H1 (cell line): ENCODE results near the gene INPP5B. TPM values are rescaled to one million over a fixed set of nuclear protein-coding genes. Genes with fewer than 3 reads are reported as not detected.

Source experiments
- CTCF ChIA-PET: fragments of 300-600 bp; sonication (Branson Sonifier 250); formaldehyde crosslinking; loops from one replicate; lab custom pipeline; 2021; ENCODE audit not compliant: partially characterized antibody; lab: Charles Lee
- POLR2A ChIA-PET: fragments of 300-600 bp; sonication (Branson Sonifier 250); formaldehyde crosslinking; loops from one replicate; lab custom pipeline; 2021; ENCODE audit warnings: inconsistent platforms; ENCODE audit not compliant: partially characterized antibody; lab: Charles Lee
- DNase-seq, 2 experiments: peaks; one replicate each; pipeline versions ENCODE4 v3.0.0 to v3.0.0-alpha.2; 2010 to 2022; ENCODE audit warnings: low spot score in 2 of 2, low read depth in 1 of 2, mixed read lengths in 1 of 2
- FAIRE-seq: peaks from 2 replicates; lab custom pipeline; 2011; peaks lifted over from hg19 to GRCh38; lab: Jason Lieb, UNC
- H2AFZ ChIP-seq: 2 replicates; pipeline ENCODE4 v1.8.1; 2012; ENCODE audit warnings: low read length, inconsistent platforms
- H2AK5ac ChIP-seq: 2 replicates; pipeline ENCODE4 v1.6.1; 2013; ENCODE audit warnings: low read depth, low read length
- H2BK120ac ChIP-seq: replicated peaks from 2 replicates; pipeline ENCODE3; 2013; ENCODE audit warnings: low read depth, low read length, inconsistent platforms
- H2BK12ac ChIP-seq: 2 replicates; pipeline ENCODE4 v1.6.1; 2013; ENCODE audit warnings: low read depth, low read length
- H2BK15ac ChIP-seq: 2 replicates; pipeline ENCODE4 v1.6.1; 2013; ENCODE audit warnings: low read length
- H2BK20ac ChIP-seq: 2 replicates; pipeline ENCODE4 v1.6.1; 2013; ENCODE audit warnings: low read length
- H2BK5ac ChIP-seq: 2 replicates; pipeline ENCODE4 v1.6.1; 2013; ENCODE audit warnings: low read depth, low read length
- H3K14ac ChIP-seq: 2 replicates; pipeline ENCODE4 v1.6.1; 2013; ENCODE audit warnings: inconsistent platforms; ENCODE audit not compliant: insufficient read length
- H3K18ac ChIP-seq: 2 replicates; pipeline ENCODE4 v1.6.1; 2013; ENCODE audit warnings: low read length; ENCODE audit errors: extremely low read depth
- H3K23ac ChIP-seq: 2 replicates; pipeline ENCODE4 v1.6.1; 2013; ENCODE audit warnings: inconsistent platforms; ENCODE audit not compliant: insufficient read length
- H3K23me2 ChIP-seq: 2 replicates; pipeline ENCODE4 v1.6.1; 2013; ENCODE audit warnings: low read depth, low read length
- H3K27ac ChIP-seq: 2 replicates; pipeline ENCODE4 v1.6.1; 2011; ENCODE audit warnings: low read depth, low read length, inconsistent platforms
- H3K27me3 ChIP-seq, 4 experiments: replicated peaks in 1 of 4; 1 replicate in 1 of 4; 2 replicates in 3 of 4; pipeline versions ENCODE4 v1.6.1 to v1.8.1; 2011 to 2013; ENCODE audit warnings: low read length in 3 of 4, mild to moderate bottlenecking in 3 of 4, inconsistent platforms in 2 of 4, mixed read lengths in 2 of 4, moderate library complexity in 1 of 4; ENCODE audit not compliant: control insufficient read depth in 3 of 4, insufficient read depth in 3 of 4; ENCODE audit errors: extremely low read depth in 1 of 4
- H3K36me3 ChIP-seq, 4 experiments: 2 replicates each; pipeline versions ENCODE4 v1.6.1 to v1.8.1; 2011 to 2013; ENCODE audit warnings: mild to moderate bottlenecking in 4 of 4, low read length in 3 of 4, moderate library complexity in 2 of 4, control low read depth in 1 of 4, inconsistent platforms in 1 of 4; ENCODE audit not compliant: insufficient read depth in 4 of 4, control insufficient read depth in 2 of 4
- H3K4ac ChIP-seq: replicated peaks from 2 replicates; pipeline ENCODE3; 2013; ENCODE audit warnings: low read length, low read depth, mixed read lengths, inconsistent platforms; ENCODE audit not compliant: insufficient read length
- H3K4me1 ChIP-seq, 4 experiments: replicated peaks in 1 of 4; 1 replicate in 1 of 4; 2 replicates in 3 of 4; pipeline versions ENCODE4 v1.6.1 to v1.8.1; 2011 to 2013; ENCODE audit warnings: low read length in 3 of 4, inconsistent platforms in 2 of 4, mixed read lengths in 1 of 4; ENCODE audit not compliant: insufficient read depth in 4 of 4, control insufficient read depth in 3 of 4
- H3K4me2 ChIP-seq, 2 experiments: 2 replicates each; pipeline versions ENCODE4 v1.6.1 to v1.8.1; 2011 to 2013; ENCODE audit warnings: low read depth in 2 of 2, low read length in 2 of 2, control low read depth in 1 of 2, inconsistent platforms in 1 of 2, mild to moderate bottlenecking in 1 of 2; ENCODE audit not compliant: insufficient read depth in 1 of 2
- H3K4me3 ChIP-seq, 4 experiments: fragments of 200-600, 300-600 bp in 1 of 4; sonication (generic), shearing (Covaris generic), sonication (Bioruptor Twin) in 1 of 4; 2 replicates each; pipeline versions ENCODE4 v1.5.1 to v1.8.1; 2011 to 2016; ENCODE audit warnings: low read length in 4 of 4, low read depth in 3 of 4, control low read depth in 2 of 4, inconsistent platforms in 2 of 4, mild to moderate bottlenecking in 2 of 4, mixed read lengths in 1 of 4, moderate library complexity in 1 of 4; ENCODE audit not compliant: insufficient read depth in 2 of 4; ENCODE audit errors: extremely low read depth in 1 of 4
- H3K56ac ChIP-seq: replicated peaks from 2 replicates; pipeline ENCODE3; 2013; ENCODE audit warnings: low read depth, mild to moderate bottlenecking, mixed read lengths, low read length, inconsistent platforms; ENCODE audit not compliant: insufficient read length
- H3K79me1 ChIP-seq: 2 replicates; pipeline ENCODE4 v1.6.1; 2013; ENCODE audit warnings: low read depth, low read length, control low read depth
- H3K79me2 ChIP-seq, 2 experiments: 2 replicates each; pipeline versions ENCODE4 v1.6.1 to v1.8.1; 2012 to 2013; ENCODE audit warnings: low read length in 2 of 2, mild to moderate bottlenecking in 2 of 2, inconsistent platforms in 1 of 2; ENCODE audit not compliant: insufficient read depth in 2 of 2, control insufficient read depth in 1 of 2
- H3K9ac ChIP-seq, 4 experiments: replicated peaks in 1 of 4; 1 replicate in 1 of 4; 2 replicates in 3 of 4; pipeline versions ENCODE4 v1.6.1 to v1.8.1; 2011 to 2013; ENCODE audit warnings: low read depth in 3 of 4, low read length in 3 of 4, control low read depth in 2 of 4, mild to moderate bottlenecking in 2 of 4, moderate library complexity in 2 of 4, inconsistent platforms in 1 of 4; ENCODE audit errors: extremely low read depth in 1 of 4
- H3K9me3 ChIP-seq, 2 experiments: 2 replicates each; pipeline versions ENCODE4 v1.6.1 to v1.8.1; 2012 to 2013; ENCODE audit warnings: mild to moderate bottlenecking in 2 of 2, moderate library complexity in 2 of 2, control low read depth in 1 of 2, inconsistent platforms in 1 of 2, low read depth in 1 of 2, low read length in 1 of 2, mixed read lengths in 1 of 2; ENCODE audit not compliant: insufficient read depth in 2 of 2
- H4K20me1 ChIP-seq, 2 experiments: replicated peaks in 1 of 2; 2 replicates each; pipeline versions ENCODE3 to v1.8.1; 2011 to 2013; ENCODE audit warnings: inconsistent platforms in 2 of 2, low read length in 2 of 2, mild to moderate bottlenecking in 1 of 2; ENCODE audit not compliant: insufficient read depth in 2 of 2, control insufficient read depth in 1 of 2
- H4K5ac ChIP-seq: 2 replicates; pipeline ENCODE4 v1.6.1; 2013; ENCODE audit warnings: low read length, low read depth, mixed read lengths, inconsistent platforms; ENCODE audit not compliant: insufficient read length
- H4K8ac ChIP-seq: 2 replicates; pipeline ENCODE4 v1.8.0; 2013; ENCODE audit warnings: mild to moderate bottlenecking, moderate library complexity, low read length, inconsistent platforms; ENCODE audit not compliant: insufficient read depth; ENCODE audit errors: extremely low read depth
- H4K91ac ChIP-seq: replicated peaks from 2 replicates; pipeline ENCODE3; 2013; ENCODE audit warnings: low read length, mixed read lengths, inconsistent platforms; ENCODE audit not compliant: insufficient read length
- JUND ChIP-seq: IDR thresholded peaks from 2 replicates; pipeline ENCODE4 v1.6.1; 2011; ENCODE audit warnings: mild to moderate bottlenecking, improper control_type of control experiment, low read length
- MAFK ChIP-seq: IDR thresholded peaks from 2 replicates; pipeline ENCODE4 v1.6.1; 2012; ENCODE audit warnings: low read depth, mild to moderate bottlenecking, improper control_type of control experiment, low read length
- RXRA ChIP-seq: IDR thresholded peaks from 2 replicates; pipeline ENCODE4 v1.6.1; 2011; ENCODE audit warnings: low read depth, mild to moderate bottlenecking, low read length, moderate library complexity; ENCODE audit not compliant: insufficient read depth
- SIRT6 ChIP-seq: IDR thresholded peaks from one replicate; pipeline ENCODE4 v1.7.1; 2012; ENCODE audit warnings: low read length, inconsistent platforms
- SUZ12 ChIP-seq: fragments of 200-600 bp; sonication (generic); IDR thresholded peaks from 2 replicates; pipeline ENCODE4 v1.6.1; 2012; ENCODE audit warnings: mild to moderate bottlenecking, inconsistent platforms, low read length, moderate library complexity, mixed read lengths
- WGBS, 2 experiments: shearing (Covaris generic) in 1 of 2; methylation state at CpG; one replicate each; pipeline versions ENCODE4 v1.1.6 to v1.1.7; 2013 to 2015; ENCODE audit warnings: low lambda C conversion rate in 2 of 2, mixed read lengths in 2 of 2, inconsistent platforms in 1 of 2, low coverage in 1 of 2, missing lambda C conversion rate in 1 of 2; ENCODE audit not compliant: insufficient replicate concordance in 2 of 2, insufficient coverage in 1 of 2, insufficient read length in 1 of 2; ENCODE audit errors: extremely low coverage in 1 of 2, missing lambda C conversion rate in 1 of 2; 5-methylcytosine and 5-hydroxymethylcytosine counted together
- polyA plus RNA-seq, 7 experiments: library from polyadenylated mRNA; depleted of rRNA in 3 of 7; stranded (reverse) in 5 of 7; unstranded in 2 of 7; fragments of >200 nt in 5 of 7; fragments of 200-250 nt in 2 of 7; gene quantifications; 1 replicate in 5 of 7; 2 replicates in 1 of 7; 4 replicates in 1 of 7; pipeline versions ENCODE4 v1.2.1 to v1.2.3, GENCODE V29; 2011 to 2013; ENCODE audit warnings: missing spikeins in 2 of 7, mixed read lengths in 2 of 7
- total RNA-seq: library from RNA; stranded (reverse); fragmentation: NEBNext Ultra II Directional; extraction: Animal tissue kit (Norgen Biotek cat#: 25700); gene quantifications from 2 replicates; pipeline ENCODE4 v1.2.1, GENCODE V29; 2021

Gene INPP5B
- total and polyA plus RNA-seq, 2 of the 8 experiments (the other 6 are each of a cell fraction or from before 2014, with no cell fraction given) = 14.0 to 23.7 TPM

DNA sequence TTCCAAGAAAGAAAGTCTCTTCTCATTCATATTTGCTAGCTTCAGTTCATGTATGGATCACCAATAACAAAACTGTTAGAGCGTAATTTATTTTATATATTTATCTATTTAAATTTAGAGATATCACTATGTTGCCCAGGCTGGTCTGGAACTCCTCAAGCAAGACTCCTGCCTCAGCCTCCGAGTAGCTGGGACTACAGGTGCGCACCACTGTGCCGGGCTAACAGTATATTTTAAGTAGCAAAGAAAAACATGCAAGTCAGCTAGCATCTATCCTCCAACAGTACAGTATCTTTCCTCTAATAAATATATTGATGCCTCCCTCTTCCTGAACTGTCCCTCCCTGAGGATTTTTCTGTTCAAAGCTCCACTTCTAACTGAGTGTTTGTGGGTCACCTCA, 21.5 kb downstream of the INPP5B start:
- no peak for DNase-seq
- H4K91ac ChIP-seq = no peak overlapping the region
- POLR2A ChIA-PET = interaction anchor here (1.5 kb wide), 1 partner anchor 122 kb away, joined by 3 read pairs; no protein-coding TSS in a partner anchor
- H3K4ac ChIP-seq = no peak overlapping the region
- no peak overlapping the region for H4K5ac ChIP-seq
- H3K4me3 ChIP-seq = no peak overlapping the region
- H3K9ac ChIP-seq = no peak overlapping the region
- H3K23me2 ChIP-seq = no peaks in the 10 kb centered on the region
- no peak overlapping the region for H2BK15ac ChIP-seq
- no peak overlapping the region for H3K4me2 ChIP-seq
- no peak overlapping the region for H2BK20ac ChIP-seq
- no peak overlapping the region for H3K23ac ChIP-seq
- H2AFZ ChIP-seq = no peak overlapping the region
- H3K18ac ChIP-seq = no peak overlapping the region
- H3K27me3 ChIP-seq = no peaks in the 10 kb centered on the region
- peaks cover 0 to 2% of the 10 kb centered on the region in 2 experiments for H4K20me1 ChIP-seq
- H3K4me1 ChIP-seq = no peaks in the 10 kb centered on the region; a peak in 1 of 7 replicates
- peaks cover 3% of the 10 kb centered on the region; the same call in 1 of the 2 replicates for H3K79me1 ChIP-seq
- H3K56ac ChIP-seq = no peak overlapping the region
- H3K14ac ChIP-seq = no peak overlapping the region
- CTCF ChIA-PET = interaction anchor here (0.6 to 3.2 kb wide), 4 partner anchors 10 to 57 kb away, joined by 3 to 17 read pairs (median 4); no protein-coding TSS in a partner anchor
- no peak overlapping the region for H2BK120ac ChIP-seq
- no peak for TF ChIP-seq SIRT6
- TF ChIP-seq SUZ12 = no peak
- no peak for TF ChIP-seq JUND
- TF ChIP-seq MAFK = no peak
- TF ChIP-seq RXRA = no peak
- H3K36me3 ChIP-seq = no peaks in the 10 kb centered on the region; a peak in 1 of 8 replicates
- no peak overlapping the region for H3K27ac ChIP-seq
- H2BK12ac ChIP-seq = no peak overlapping the region
- WGBS, 2 experiments = 73% methylated on average over 4 of the region's 4 CpGs; no CpG with 5 or more reads in 1 of the 2 experiments
- no peaks in the 10 kb centered on the region for H3K9me3 ChIP-seq
- FAIRE-seq = no peak
- H4K8ac ChIP-seq = no peak overlapping the region
- no peak overlapping the region for H2AK5ac ChIP-seq
- no peak overlapping the region for H2BK5ac ChIP-seq
- H3K79me2 ChIP-seq = peaks cover 0 to 17% of the 10 kb centered on the region in 2 experiments; a peak in 2 of 4 replicates
